OCI-LY1 (cell line): ENCODE data around the gene TBC1D14.

Experiments used
- H2AFZ ChIP-seq: fragments of 200-600 bp; sonication (generic), shearing (Covaris generic); 2 replicates; pipeline ENCODE4 v1.6.0; 2014; ENCODE audit warnings: antibody characterized with exemption, mild to moderate bottlenecking, low read length
- H3F3A ChIP-seq: fragments of 200-600 bp; sonication (generic), shearing (Covaris generic); 2 replicates; pipeline ENCODE4 v1.6.0; 2014; ENCODE audit warnings: mild to moderate bottlenecking, antibody characterized with exemption, low read length, moderate library complexity; ENCODE audit not compliant: insufficient read depth
- H3K27ac ChIP-seq: fragments of 200-600 bp; sonication (generic); 2 replicates; pipeline ENCODE4 v1.5.1; 2014; ENCODE audit warnings: low read length, mixed run types, mild to moderate bottlenecking, low read depth; ENCODE audit not compliant: poor library complexity, severe bottlenecking
- H3K27me3 ChIP-seq: fragments of 200-600 bp; sonication (generic); 2 replicates; pipeline ENCODE4 v1.6.0; 2014; ENCODE audit warnings: antibody characterized with exemption, mild to moderate bottlenecking, low read length, moderate library complexity; ENCODE audit not compliant: insufficient read depth
- H3K36me3 ChIP-seq: fragments of 200-600 bp; sonication (generic); 2 replicates; pipeline ENCODE4 v1.6.1; 2014; ENCODE audit warnings: mild to moderate bottlenecking, antibody characterized with exemption, low read length, moderate library complexity, mixed read lengths; ENCODE audit not compliant: insufficient read depth
- H3K4me1 ChIP-seq: fragments of 200-600 bp; sonication (generic); 2 replicates; pipeline ENCODE4 v1.5.1; 2014; ENCODE audit warnings: mild to moderate bottlenecking, low read length, moderate library complexity; ENCODE audit not compliant: insufficient read depth, severe bottlenecking
- H3K4me2 ChIP-seq: fragments of 200-600 bp; sonication (generic), shearing (Covaris generic); 2 replicates; pipeline ENCODE4 v1.6.1; 2014; ENCODE audit warnings: low read length
- H3K4me3 ChIP-seq: fragments of 200-600 bp; sonication (generic); 2 replicates; pipeline ENCODE4 v1.5.1; 2014; ENCODE audit warnings: low read length, low read depth, mild to moderate bottlenecking, mixed read lengths; ENCODE audit not compliant: poor library complexity, severe bottlenecking
- H3K79me2 ChIP-seq: fragments of 200-600 bp; shearing (Covaris generic); 2 replicates; pipeline ENCODE4 v1.6.1; 2016; ENCODE audit warnings: mixed run types, low read length, mixed read lengths; ENCODE audit not compliant: insufficient read depth
- H3K9ac ChIP-seq: fragments of 200-600 bp; sonication (generic), shearing (Covaris generic); 2 replicates; pipeline ENCODE4 v1.6.1; 2014; ENCODE audit warnings: mild to moderate bottlenecking, low read length, mixed read lengths
- H3K9me2 ChIP-seq: fragments of 200-600 bp; sonication (generic), shearing (Covaris generic); 2 replicates; pipeline ENCODE4 v1.6.1; 2014; ENCODE audit warnings: low read depth, mild to moderate bottlenecking, low read length, mixed read lengths
- H3K9me3 ChIP-seq: fragments of 200-600 bp; shearing (Covaris generic); 2 replicates; pipeline ENCODE4 v1.6.1; 2014; ENCODE audit warnings: low read length, mixed read lengths
- H4K20me1 ChIP-seq: fragments of 200-600 bp; sonication (generic), shearing (Covaris generic); 2 replicates; pipeline ENCODE4 v1.6.0; 2016; ENCODE audit warnings: mild to moderate bottlenecking, low read length; ENCODE audit not compliant: insufficient read depth
- EZH2 ChIP-seq: fragments of 200-600 bp; sonication (generic), shearing (Covaris generic); IDR thresholded peaks from 2 replicates; pipeline ENCODE4 v1.8.0; 2017; ENCODE audit warnings: borderline replicate concordance, mixed run types, mild to moderate bottlenecking, antibody characterized with exemption, low read length, moderate library complexity, mixed read lengths
- TF ChIP-seq, protein P1 (sequence below): fragments of 200-600 bp; sonication (generic), shearing (Covaris generic); IDR thresholded peaks from 2 replicates; pipeline ENCODE4 v1.5.1; 2017; ENCODE audit warnings: mild to moderate bottlenecking, antibody characterized with exemption, low read length, moderate library complexity, mixed read lengths

Gene TBC1D14

DNA sequence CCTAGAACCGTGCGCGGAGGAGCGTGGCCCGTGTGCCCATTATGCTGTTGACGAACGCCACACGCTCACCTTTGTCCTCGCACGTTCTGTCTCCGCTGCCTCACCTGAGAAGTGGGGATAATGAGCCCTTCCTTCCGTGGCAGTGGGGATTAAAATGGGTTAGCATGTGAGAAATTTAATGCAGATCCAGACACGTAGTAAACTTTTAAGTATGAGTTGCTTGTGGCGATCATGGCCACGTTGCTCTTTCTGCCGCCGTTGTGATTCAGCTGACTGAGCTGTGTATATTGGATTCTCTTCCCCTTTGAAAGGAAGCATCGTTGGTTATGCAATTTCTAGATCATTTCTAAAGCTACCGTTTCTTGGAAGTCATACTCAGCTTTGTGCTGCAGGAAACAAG is 16.5 kb downstream of the TBC1D14 start:
- Histone ChIP-seq H3K4me1 (peaks cover 30% of the 10 kb centered on the region), H3K27ac (no peak overlapping the region), H3K36me3 (peaks cover 16% of the 10 kb centered on the region), H3F3A (no peaks in the 10 kb centered on the region), H3K9me2 (no peaks in the 10 kb centered on the region), H4K20me1 (no peaks in the 10 kb centered on the region), H2AFZ (no peak overlapping the region), H3K9ac (no peak overlapping the region), H3K9me3 (no peaks in the 10 kb centered on the region), H3K4me3 (no peak overlapping the region), H3K79me2 (no peaks in the 10 kb centered on the region), H3K4me2 (no peak overlapping the region), H3K27me3 (no peaks in the 10 kb centered on the region)
- TF ChIP-seq EZH2: no peak
- TF ChIP-seq, protein P1, sequence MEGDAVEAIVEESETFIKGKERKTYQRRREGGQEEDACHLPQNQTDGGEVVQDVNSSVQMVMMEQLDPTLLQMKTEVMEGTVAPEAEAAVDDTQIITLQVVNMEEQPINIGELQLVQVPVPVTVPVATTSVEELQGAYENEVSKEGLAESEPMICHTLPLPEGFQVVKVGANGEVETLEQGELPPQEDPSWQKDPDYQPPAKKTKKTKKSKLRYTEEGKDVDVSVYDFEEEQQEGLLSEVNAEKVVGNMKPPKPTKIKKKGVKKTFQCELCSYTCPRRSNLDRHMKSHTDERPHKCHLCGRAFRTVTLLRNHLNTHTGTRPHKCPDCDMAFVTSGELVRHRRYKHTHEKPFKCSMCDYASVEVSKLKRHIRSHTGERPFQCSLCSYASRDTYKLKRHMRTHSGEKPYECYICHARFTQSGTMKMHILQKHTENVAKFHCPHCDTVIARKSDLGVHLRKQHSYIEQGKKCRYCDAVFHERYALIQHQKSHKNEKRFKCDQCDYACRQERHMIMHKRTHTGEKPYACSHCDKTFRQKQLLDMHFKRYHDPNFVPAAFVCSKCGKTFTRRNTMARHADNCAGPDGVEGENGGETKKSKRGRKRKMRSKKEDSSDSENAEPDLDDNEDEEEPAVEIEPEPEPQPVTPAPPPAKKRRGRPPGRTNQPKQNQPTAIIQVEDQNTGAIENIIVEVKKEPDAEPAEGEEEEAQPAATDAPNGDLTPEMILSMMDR: no peak

DNA sequence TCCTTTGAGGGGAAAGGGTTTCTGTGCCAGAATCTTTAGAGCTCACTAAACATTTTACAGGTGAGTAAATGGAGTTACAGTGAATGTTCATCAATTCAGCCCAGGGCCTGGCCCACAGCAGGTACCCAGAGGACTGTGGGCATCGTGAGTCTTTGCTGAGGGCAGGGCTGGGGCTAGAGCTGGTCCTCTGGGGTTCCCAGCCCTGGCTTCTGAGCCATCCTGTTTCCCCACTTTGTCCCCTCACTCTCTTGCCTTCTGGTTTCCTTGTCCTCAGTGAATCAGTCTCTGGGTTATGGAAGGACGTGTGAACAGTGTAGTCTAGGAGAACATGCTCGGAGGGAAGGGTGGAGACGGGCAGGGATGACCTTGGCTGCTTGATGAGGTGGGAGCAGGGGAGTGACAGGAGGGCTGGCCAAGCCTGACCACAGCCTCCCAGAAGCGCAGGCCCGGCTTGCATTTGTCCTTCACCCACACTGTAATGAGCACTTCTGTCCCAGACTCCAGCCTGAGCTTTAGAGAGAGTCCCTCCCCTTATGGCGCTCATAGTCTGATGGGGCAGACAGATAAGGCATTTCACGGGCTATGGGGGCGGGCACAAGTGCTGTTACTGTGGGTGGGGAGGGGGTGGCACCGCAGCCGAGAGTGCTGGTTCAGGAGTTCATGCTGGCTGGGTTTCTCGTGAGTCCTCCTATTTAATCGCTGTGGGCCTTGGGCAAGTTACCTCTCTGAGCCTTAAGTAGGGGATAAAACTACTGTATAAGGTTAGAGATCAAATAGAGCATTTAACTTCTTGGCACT is 17.3 kb downstream of the TBC1D14 start:
- H3K4me2 ChIP-seq: no peak overlapping the region; the same call in 1 of the 2 replicates
- H3K4me1 ChIP-seq: peaks cover 30% of the 10 kb centered on the region
- H3K9ac ChIP-seq: no peak overlapping the region
- no peak overlapping the region for H3K27ac ChIP-seq
- no peaks in the 10 kb centered on the region for H3K9me2 ChIP-seq
- TF ChIP-seq, protein P1: no peak
- no peak for TF ChIP-seq EZH2
- no peak overlapping the region for H2AFZ ChIP-seq
- no peaks in the 10 kb centered on the region for H4K20me1 ChIP-seq
- H3K4me3 ChIP-seq: no peak overlapping the region
- no peaks in the 10 kb centered on the region for H3F3A ChIP-seq
- H3K79me2 ChIP-seq: no peaks in the 10 kb centered on the region
- H3K36me3 ChIP-seq: peaks cover 16% of the 10 kb centered on the region
- H3K9me3 ChIP-seq: no peaks in the 10 kb centered on the region
- no peaks in the 10 kb centered on the region for H3K27me3 ChIP-seq

DNA sequence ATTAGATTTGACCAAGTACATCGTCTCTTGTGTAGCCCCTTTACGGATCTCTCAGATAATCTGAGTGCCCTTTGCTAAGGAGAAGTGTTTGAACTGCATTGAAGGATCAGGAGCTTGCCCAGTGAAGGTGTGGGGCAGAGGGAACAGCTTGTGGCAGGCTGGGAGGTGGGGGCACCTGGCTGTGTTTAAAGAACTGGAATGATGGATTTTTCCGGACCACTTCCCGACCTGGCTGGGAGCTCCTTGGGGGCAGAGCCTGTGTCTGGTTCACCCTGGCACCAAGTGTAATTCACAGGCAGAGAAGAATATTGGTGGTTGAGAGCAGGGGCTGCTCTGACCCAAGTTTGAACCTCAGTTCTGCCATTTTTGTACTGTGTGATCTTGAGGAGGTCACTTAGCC is 18.5 kb downstream of the TBC1D14 start:
- H3K4me1 ChIP-seq: peaks cover 30% of the 10 kb centered on the region
- H3K9ac ChIP-seq: no peak overlapping the region
- no peaks in the 10 kb centered on the region for H3K27me3 ChIP-seq
- H3K4me2 ChIP-seq: no peak overlapping the region
- peaks cover 16% of the 10 kb centered on the region for H3K36me3 ChIP-seq
- H3K4me3 ChIP-seq: no peak overlapping the region
- TF ChIP-seq, protein P1: no peak
- no peak for TF ChIP-seq EZH2
- H2AFZ ChIP-seq: no peak overlapping the region
- H3K9me3 ChIP-seq: no peaks in the 10 kb centered on the region
- H3K27ac ChIP-seq: no peak overlapping the region
- no peaks in the 10 kb centered on the region for H3K79me2 ChIP-seq
- H3F3A ChIP-seq: no peaks in the 10 kb centered on the region
- H4K20me1 ChIP-seq: no peaks in the 10 kb centered on the region
- no peaks in the 10 kb centered on the region for H3K9me2 ChIP-seq
